Right lobe of liver (tissue), 4 donors: ENCODE results near the gene C2orf76.

Experiments
- CTCF ChIP-seq, 4 donors: fragments of 200-600 bp in 3 of 4; fragments of 450-650 bp in 1 of 4; IDR thresholded peaks; one replicate each; pipeline versions ENCODE4 v1.5.1 to v1.8.0; 2016 to 2022; ENCODE audit warnings: antibody characterized with exemption in 4 of 4, mild to moderate bottlenecking in 2 of 4
- POLR2A ChIP-seq: fragments of 450-650 bp; IDR thresholded peaks from one replicate; pipeline ENCODE4 v1.6.1; 2017; ENCODE audit warnings: antibody characterized with exemption, mild to moderate bottlenecking
- donor health status: DM: no; HTN: no; CAD: no.
- donor health status: DM: no; HTN: no; CAD: no.
- donor health status: DM: no; HTN: yes; CAD: no.

GRCh38 chr2:119289642-119290041, 77.0 kb downstream of the C2orf76 start:
- TF ChIP-seq CTCF (IDR thresholded peaks at IDR 0.05) (no peak), POLR2A (no peak)
